Endothelial cell of umbilical vein (primary cell): ENCODE measurements around the gene ACP1. TPM values are rescaled to one million over a fixed set of nuclear protein-coding genes. Genes with fewer than 3 reads are reported as not detected.

Source experiments
- BruUV-seq: library from RNA; stranded (reverse); fragments of 400-500 nt; replicated peaks from 2 replicates; lab custom pipeline; 2021; lab: Mats Ljungman, UMichigan
- CTCF ChIA-PET: fragments of 300-600, 350-600 bp; sonication (Branson Sonifier 250); formaldehyde crosslinking; loops from one replicate; lab custom pipeline; 2021; ENCODE audit warnings: antibody characterized with exemption, inconsistent platforms; lab: Charles Lee
- POLR2A ChIA-PET: fragments of 300-600, 350-600 bp; sonication (Branson Sonifier 250); formaldehyde crosslinking; loops from one replicate; lab custom pipeline; 2021; ENCODE audit warnings: antibody characterized with exemption, inconsistent platforms; lab: Charles Lee
- DNase-seq: peaks from one replicate; pipeline ENCODE4 v3.0.0-alpha.2; 2011; ENCODE audit warnings: low read depth, low spot score
- FAIRE-seq: peaks from 2 replicates; lab custom pipeline; 2011; peaks lifted over from hg19 to GRCh38; lab: Jason Lieb, UNC
- H2AFZ ChIP-seq: 2 replicates; pipeline ENCODE4 v1.6.0; 2012; ENCODE audit warnings: low read depth, low read length, control low read depth, inconsistent platforms
- H3K27ac ChIP-seq: 2 replicates; pipeline ENCODE4 v1.5.1; 2011; ENCODE audit warnings: low read depth, mild to moderate bottlenecking, control low read depth, low read length, moderate library complexity; ENCODE audit not compliant: insufficient read depth
- H3K27me3 ChIP-seq, 2 experiments: 2 replicates each; pipeline versions ENCODE4 v1.6.0 to v1.6.1; 2011; ENCODE audit warnings: low read length in 2 of 2, mixed read lengths in 1 of 2; ENCODE audit not compliant: control insufficient read depth in 2 of 2, insufficient read depth in 2 of 2
- H3K36me3 ChIP-seq, 2 experiments: 2 replicates in 1 of 2; 3 replicates in 1 of 2; pipeline ENCODE4 v1.5.1; 2011; ENCODE audit warnings: low read length in 2 of 2, mild to moderate bottlenecking in 1 of 2, moderate library complexity in 1 of 2; ENCODE audit not compliant: control insufficient read depth in 2 of 2, insufficient read depth in 2 of 2; ENCODE audit errors: extremely low read depth in 1 of 2
- H3K4me1 ChIP-seq: 3 replicates; pipeline ENCODE4 v1.5.1; 2011; ENCODE audit warnings: mild to moderate bottlenecking, low read length; ENCODE audit not compliant: control insufficient read depth, insufficient read depth; ENCODE audit errors: extremely low read depth
- H3K4me2 ChIP-seq: 2 replicates; pipeline ENCODE4 v1.6.1; 2011; ENCODE audit warnings: low read length, control low read depth, mixed read lengths; ENCODE audit not compliant: insufficient read depth
- H3K4me3 ChIP-seq, 3 experiments: fragments of 200-600 bp in 1 of 3; sonication (generic), shearing (Covaris generic) in 1 of 3; replicated peaks in 1 of 3; 2 replicates each; pipeline ENCODE4 v1.5.1; 2011 to 2016; ENCODE audit warnings: control low read depth in 3 of 3, low read length in 3 of 3, mild to moderate bottlenecking in 2 of 3, inconsistent platforms in 1 of 3, low read depth in 1 of 3, moderate library complexity in 1 of 3; ENCODE audit not compliant: insufficient read depth in 1 of 3
- H3K79me2 ChIP-seq: 2 replicates; pipeline ENCODE4 v1.6.0; 2012; ENCODE audit warnings: low read length, inconsistent platforms; ENCODE audit not compliant: control insufficient read depth, insufficient read depth
- H3K9ac ChIP-seq: replicated peaks from 2 replicates; pipeline ENCODE3; 2011; ENCODE audit warnings: low read length, control low read depth; ENCODE audit not compliant: insufficient read depth; ENCODE audit errors: extremely low read depth
- H3K9me1 ChIP-seq: replicated peaks from 3 replicates; pipeline ENCODE4 v1.6.0; 2011; ENCODE audit warnings: mild to moderate bottlenecking, low read length; ENCODE audit not compliant: control insufficient read depth, insufficient read depth; ENCODE audit errors: extremely low read depth
- H3K9me3 ChIP-seq: replicated peaks from 2 replicates; pipeline ENCODE4 v1.5.1; 2012; ENCODE audit warnings: low read length, inconsistent platforms; ENCODE audit not compliant: control insufficient read depth, insufficient read depth
- H4K20me1 ChIP-seq: replicated peaks from 2 replicates; pipeline ENCODE3; 2011; ENCODE audit warnings: mild to moderate bottlenecking, low read length; ENCODE audit not compliant: control insufficient read depth, insufficient read depth; ENCODE audit errors: extremely low read depth
- EZH2 ChIP-seq: IDR thresholded peaks from 2 replicates; pipeline ENCODE4 v1.6.1; 2012; ENCODE audit warnings: borderline replicate concordance, low read depth, mild to moderate bottlenecking, moderate library complexity, low read length, inconsistent platforms; ENCODE audit not compliant: severe bottlenecking
- FOS ChIP-seq: IDR thresholded peaks from 2 replicates; pipeline ENCODE4 v1.6.1; 2011; ENCODE audit warnings: mild to moderate bottlenecking, low read length, moderate library complexity, borderline replicate concordance; ENCODE audit not compliant: insufficient read depth
- GATA2 ChIP-seq: IDR thresholded peaks from 2 replicates; pipeline ENCODE4 v1.7.0; 2011; ENCODE audit warnings: low read depth, mild to moderate bottlenecking, moderate library complexity, mixed read lengths, low read length; ENCODE audit not compliant: insufficient read length, insufficient read depth
- JUN ChIP-seq: IDR thresholded peaks from 2 replicates; pipeline ENCODE4 v1.6.1; 2011; ENCODE audit warnings: borderline replicate concordance, low read depth; ENCODE audit not compliant: insufficient read length, insufficient read depth
- MAX ChIP-seq: IDR thresholded peaks from 2 replicates; pipeline ENCODE4 v1.6.1; 2011; ENCODE audit not compliant: insufficient read depth, insufficient read length
- MYC ChIP-seq: IDR thresholded peaks from one replicate; pipeline ENCODE4 v1.6.1; 2011; ENCODE audit warnings: mild to moderate bottlenecking, low read depth, low read length
- POLR2A ChIP-seq: IDR thresholded peaks from 2 replicates; pipeline ENCODE4 v1.6.1; 2012; ENCODE audit warnings: low read depth, mild to moderate bottlenecking, control low read depth, low read length
- POLR2AphosphoS5 ChIP-seq: IDR thresholded peaks from 2 replicates; pipeline ENCODE4 v1.6.1; 2012; ENCODE audit warnings: low read depth, mild to moderate bottlenecking, control low read depth, low read length, moderate library complexity; ENCODE audit not compliant: insufficient read depth
- dilution Hi-C: fragments of 300-500 bp; cut with MboI; formaldehyde crosslinking; loops from one replicate; pipeline ENCODE4 v1.15.0; 2019; ENCODE audit warnings: low sequenced_read_pairs; ENCODE audit not compliant: extremely low pct_ligation_motif_present
- intact Hi-C: fragments of 100-400 bp; cut with micrococcal nuclease; formaldehyde crosslinking; loops from one replicate; pipeline ENCODE4 v1.10.0; 2022
- polyA plus RNA-seq, 4 experiments: library from polyadenylated mRNA; depleted of rRNA in 3 of 4; stranded (reverse) in 3 of 4; unstranded in 1 of 4; fragments of >200 nt; gene quantifications; 2 replicates each; pipeline versions ENCODE4 v1.2.1 to v1.2.3, GENCODE V29; 2011 to 2012; ENCODE audit warnings: missing spikeins in 1 of 4
- total RNA-seq: library from RNA; stranded (reverse); gene quantifications from 2 replicates; pipeline ENCODE4 v1.2.3, GENCODE V29; 2021
- TF ChIP-seq, protein P1 (sequence below), 2 donors: IDR thresholded peaks; 1 replicate in 1 of 2; 2 replicates in 1 of 2; pipeline ENCODE4 v1.5.1; 2011; ENCODE audit warnings: low read length in 2 of 2, mild to moderate bottlenecking in 2 of 2, moderate library complexity in 2 of 2, control low read depth in 1 of 2, inconsistent platforms in 1 of 2, low read depth in 1 of 2; ENCODE audit not compliant: insufficient read depth in 1 of 2; ENCODE audit errors: extremely low read depth in 1 of 2

Gene ACP1
- total and polyA plus RNA-seq, 2 donors (not counting 3 experiments of a cell fraction or from before 2014, with no cell fraction given): 63.4 to 80.2 TPM

DNA sequence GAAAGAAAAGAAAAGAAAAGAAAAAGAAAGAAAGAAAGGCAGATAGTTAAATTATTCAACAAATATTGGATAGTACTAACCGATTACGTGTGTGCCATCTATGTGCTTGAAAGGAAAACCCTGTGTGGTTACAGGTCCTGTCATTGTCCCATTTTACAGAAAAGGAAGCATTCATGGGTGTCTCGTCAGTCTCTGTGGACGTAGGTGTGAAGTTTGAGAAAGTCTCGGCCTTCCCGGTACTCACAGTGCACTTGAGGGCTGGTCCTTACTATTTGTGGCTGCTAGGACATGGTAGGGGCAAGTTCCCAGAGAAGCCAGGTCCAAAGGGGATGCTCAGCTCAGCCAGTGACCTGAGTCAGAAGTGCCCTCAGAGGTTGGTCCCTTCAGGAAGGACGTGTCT is 20.2 kb upstream of the ACP1 start:
- Histone ChIP-seq H2AFZ (no peak overlapping the region), H3K9me1 (no peaks in the 10 kb centered on the region), H3K79me2 (no peaks in the 10 kb centered on the region), H3K27me3 (no peaks in the 10 kb centered on the region), H4K20me1 (no peaks in the 10 kb centered on the region), H3K4me1 (no peaks in the 10 kb centered on the region), H3K4me2 (no peak overlapping the region), H3K4me3 (no peak overlapping the region), H3K9me3 (no peaks in the 10 kb centered on the region), H3K27ac (no peak overlapping the region), H3K36me3 (peaks cover 0 to 5% of the 10 kb centered on the region in 2 experiments), H3K9ac (no peak overlapping the region)
- dilution Hi-C loops (no loop called here), intact Hi-C loops (no loop called here)
- TF ChIP-seq GATA2: no peak
- TF ChIP-seq MAX: no peak
- TF ChIP-seq EZH2: no peak
- no peak for TF ChIP-seq FOS
- no peak for TF ChIP-seq MYC
- TF ChIP-seq, protein P1, sequence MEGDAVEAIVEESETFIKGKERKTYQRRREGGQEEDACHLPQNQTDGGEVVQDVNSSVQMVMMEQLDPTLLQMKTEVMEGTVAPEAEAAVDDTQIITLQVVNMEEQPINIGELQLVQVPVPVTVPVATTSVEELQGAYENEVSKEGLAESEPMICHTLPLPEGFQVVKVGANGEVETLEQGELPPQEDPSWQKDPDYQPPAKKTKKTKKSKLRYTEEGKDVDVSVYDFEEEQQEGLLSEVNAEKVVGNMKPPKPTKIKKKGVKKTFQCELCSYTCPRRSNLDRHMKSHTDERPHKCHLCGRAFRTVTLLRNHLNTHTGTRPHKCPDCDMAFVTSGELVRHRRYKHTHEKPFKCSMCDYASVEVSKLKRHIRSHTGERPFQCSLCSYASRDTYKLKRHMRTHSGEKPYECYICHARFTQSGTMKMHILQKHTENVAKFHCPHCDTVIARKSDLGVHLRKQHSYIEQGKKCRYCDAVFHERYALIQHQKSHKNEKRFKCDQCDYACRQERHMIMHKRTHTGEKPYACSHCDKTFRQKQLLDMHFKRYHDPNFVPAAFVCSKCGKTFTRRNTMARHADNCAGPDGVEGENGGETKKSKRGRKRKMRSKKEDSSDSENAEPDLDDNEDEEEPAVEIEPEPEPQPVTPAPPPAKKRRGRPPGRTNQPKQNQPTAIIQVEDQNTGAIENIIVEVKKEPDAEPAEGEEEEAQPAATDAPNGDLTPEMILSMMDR (IDR thresholded peaks at IDR 0.05; ENCODE audit: extremely low read depth in 1 of 2, insufficient read depth in 1 of 2, low read depth in 1 of 2, low read length in 2 of 2): no peak
- TF ChIP-seq POLR2A: no peak
- no peak for TF ChIP-seq POLR2AphosphoS5
- TF ChIP-seq JUN: no peak
- ChIA-PET CTCF (no interaction called here), POLR2A (no interaction called here)
- no peak for DNase-seq
- FAIRE-seq: no peak
- BruUV-seq: no TSS peak
